Measurements from ENCODE around the gene DNAJC24. TPM values are rescaled to one million over a fixed set of nuclear protein-coding genes. Genes with fewer than 3 reads are reported as not detected.

The DNAJC24 gene
- total RNA-seq, 1 experiment from 2014 or later = 18.3 TPM

- ChIA-PET CTCF (no interaction called here), RAD21 (ENCODE audit: low non-redundant PET in 1 of 2, low total read pairs in 2 of 2, uncharacterized antibody in 2 of 2, unreplicated experiment in 2 of 2) (no interaction called here), POLR2A (no interaction called here)
- no peak overlapping the region for H3K4me2 ChIP-seq (ENCODE audit: low read length)
- H3K27ac ChIP-seq (ENCODE audit: low read depth, low read length) = no peak overlapping the region
- no peaks in the 10 kb centered on the region for H3K9me3 ChIP-seq (ENCODE audit: control insufficient read depth in 1 of 2, insufficient read depth in 1 of 2, low read depth in 1 of 2, low read length in 2 of 2)
- intact Hi-C loops (cut with micrococcal nuclease) = no loop called here
- BruUV-seq (replicated peaks) = no TSS peak
- no peaks in the 10 kb centered on the region for H3K27me3 ChIP-seq (ENCODE audit: insufficient read depth, low read length)
- DNase-seq (ENCODE audit: low read depth, low spot score) (no peak), ATAC-seq (no peak)
- no peaks in the 10 kb centered on the region for H3K36me3 ChIP-seq (ENCODE audit: control insufficient read depth in 1 of 2, insufficient read depth in 2 of 2, low read length in 2 of 2)
- H3K79me2 ChIP-seq (ENCODE audit: insufficient read depth, low read length) = no peaks in the 10 kb centered on the region
- no peaks in the 10 kb centered on the region for H3K9me2 ChIP-seq (ENCODE audit: insufficient read depth)
- H3K4me1 ChIP-seq (ENCODE audit: control insufficient read depth in 1 of 2, insufficient read depth in 2 of 2, low read length in 2 of 2) = peaks cover 3 to 5% of the 10 kb centered on the region in 2 experiments; a peak in 2 of 4 replicates
- no peak for TF ChIP-seq EZH2 (IDR thresholded peaks at IDR 0.05)
- peak overlapping the region; percentile 57 for H2AFZ ChIP-seq (ENCODE audit: low read depth, low read length, poor library complexity, severe bottlenecking)
- no peak overlapping the region for H3K4me3 ChIP-seq (replicated peaks in 1 of 2; ENCODE audit: low read depth in 1 of 2, low read length in 2 of 2)
- H4K20me1 ChIP-seq (ENCODE audit: insufficient read depth) = no peaks in the 10 kb centered on the region
- no peak overlapping the region for H3K9ac ChIP-seq (ENCODE audit: low read length)
These were observed 44.5 kb upstream of the DNAJC24 start for GRCh38 chr11:31325160-31325559.

- H3K9me3 ChIP-seq (ENCODE audit: control insufficient read depth in 1 of 2, insufficient read depth in 1 of 2, low read depth in 1 of 2, low read length in 2 of 2) = no peaks in the 10 kb centered on the region
- ATAC-seq (no peak), DNase-seq (ENCODE audit: low read depth, low spot score) (no peak)
- no peak overlapping the region for H3K4me3 ChIP-seq (replicated peaks in 1 of 2; ENCODE audit: low read depth in 1 of 2, low read length in 2 of 2)
- H3K4me2 ChIP-seq (ENCODE audit: low read length) = no peak overlapping the region
- RAD21 ChIA-PET (ENCODE audit: low non-redundant PET in 1 of 2, low total read pairs in 2 of 2, uncharacterized antibody in 2 of 2, unreplicated experiment in 2 of 2) = no interaction called here
- H3K9me2 ChIP-seq (ENCODE audit: insufficient read depth) = no peaks in the 10 kb centered on the region
- H3K4me1 ChIP-seq (ENCODE audit: control insufficient read depth in 1 of 2, insufficient read depth in 2 of 2, low read length in 2 of 2) = peaks cover 3 to 5% of the 10 kb centered on the region in 2 experiments; a peak in 2 of 4 replicates
- no peaks in the 10 kb centered on the region for H4K20me1 ChIP-seq (ENCODE audit: insufficient read depth)
- no peaks in the 10 kb centered on the region for H3K36me3 ChIP-seq (ENCODE audit: control insufficient read depth in 1 of 2, insufficient read depth in 2 of 2, low read length in 2 of 2)
- intact Hi-C loops (cut with micrococcal nuclease) = no loop called here
- TF ChIP-seq CBX3 (IDR thresholded peaks at IDR 0.05; ENCODE audit: low read depth) = no peak
- TF ChIP-seq REST (IDR thresholded peaks at IDR 0.05; ENCODE audit: low read depth) = no peak
- TF ChIP-seq RAD21 (IDR thresholded peaks at IDR 0.05; ENCODE audit: low read depth) = no peak
- TF ChIP-seq ZBTB33 (IDR thresholded peaks at IDR 0.05; ENCODE audit: extremely low read depth, insufficient replicate concordance, low read length) = no peak
- TF ChIP-seq SP1 (IDR thresholded peaks at IDR 0.05; ENCODE audit: low read depth) = no peak
- no peak for TF ChIP-seq ZFX (IDR thresholded peaks at IDR 0.05)
- no peak for TF ChIP-seq POLR2A (IDR thresholded peaks at IDR 0.05; ENCODE audit: borderline replicate concordance, extremely low read depth, insufficient read depth, insufficient read length)
- H3K79me2 ChIP-seq (ENCODE audit: insufficient read depth, low read length) = no peaks in the 10 kb centered on the region
- no peaks in the 10 kb centered on the region for H3K27me3 ChIP-seq (ENCODE audit: insufficient read depth, low read length)
- no TSS peak for BruUV-seq (replicated peaks)
- CTCF ChIA-PET = interaction anchor here (1.3 kb wide), 1 partner anchor 14 kb away, joined by 3 read pairs; no protein-coding TSS in a partner anchor
- no peak overlapping the region for H2AFZ ChIP-seq (ENCODE audit: low read depth, low read length, poor library complexity, severe bottlenecking)
- POLR2A ChIA-PET = no interaction called here
- H3K9ac ChIP-seq (ENCODE audit: low read length) = no peak overlapping the region
- no peak overlapping the region for H3K27ac ChIP-seq (ENCODE audit: low read depth, low read length)
These were observed 43.1 kb upstream of the DNAJC24 start for GRCh38 chr11:31326470-31327148.
